GM12873 (cell line): Measurements from ENCODE around the gene CAPN9.

Experiments used
- TF ChIP-seq, protein P1 (sequence below): IDR thresholded peaks from 2 replicates; pipeline ENCODE4 v1.5.1; 2012; ENCODE audit warnings: low read depth, mild to moderate bottlenecking, moderate library complexity, low read length, control low read depth; ENCODE audit not compliant: insufficient read depth; ENCODE audit errors: missing control alignments

CAPN9 gene

GRCh38 chr1:230713138-230713537 lies 34.0 kb upstream of the CAPN9 start:
- TF ChIP-seq, protein P1, sequence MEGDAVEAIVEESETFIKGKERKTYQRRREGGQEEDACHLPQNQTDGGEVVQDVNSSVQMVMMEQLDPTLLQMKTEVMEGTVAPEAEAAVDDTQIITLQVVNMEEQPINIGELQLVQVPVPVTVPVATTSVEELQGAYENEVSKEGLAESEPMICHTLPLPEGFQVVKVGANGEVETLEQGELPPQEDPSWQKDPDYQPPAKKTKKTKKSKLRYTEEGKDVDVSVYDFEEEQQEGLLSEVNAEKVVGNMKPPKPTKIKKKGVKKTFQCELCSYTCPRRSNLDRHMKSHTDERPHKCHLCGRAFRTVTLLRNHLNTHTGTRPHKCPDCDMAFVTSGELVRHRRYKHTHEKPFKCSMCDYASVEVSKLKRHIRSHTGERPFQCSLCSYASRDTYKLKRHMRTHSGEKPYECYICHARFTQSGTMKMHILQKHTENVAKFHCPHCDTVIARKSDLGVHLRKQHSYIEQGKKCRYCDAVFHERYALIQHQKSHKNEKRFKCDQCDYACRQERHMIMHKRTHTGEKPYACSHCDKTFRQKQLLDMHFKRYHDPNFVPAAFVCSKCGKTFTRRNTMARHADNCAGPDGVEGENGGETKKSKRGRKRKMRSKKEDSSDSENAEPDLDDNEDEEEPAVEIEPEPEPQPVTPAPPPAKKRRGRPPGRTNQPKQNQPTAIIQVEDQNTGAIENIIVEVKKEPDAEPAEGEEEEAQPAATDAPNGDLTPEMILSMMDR, result no peak

GRCh38 chr1:230713547-230713914 lies 33.7 kb upstream of the CAPN9 start:
- TF ChIP-seq, protein P1, result no peak

DNA sequence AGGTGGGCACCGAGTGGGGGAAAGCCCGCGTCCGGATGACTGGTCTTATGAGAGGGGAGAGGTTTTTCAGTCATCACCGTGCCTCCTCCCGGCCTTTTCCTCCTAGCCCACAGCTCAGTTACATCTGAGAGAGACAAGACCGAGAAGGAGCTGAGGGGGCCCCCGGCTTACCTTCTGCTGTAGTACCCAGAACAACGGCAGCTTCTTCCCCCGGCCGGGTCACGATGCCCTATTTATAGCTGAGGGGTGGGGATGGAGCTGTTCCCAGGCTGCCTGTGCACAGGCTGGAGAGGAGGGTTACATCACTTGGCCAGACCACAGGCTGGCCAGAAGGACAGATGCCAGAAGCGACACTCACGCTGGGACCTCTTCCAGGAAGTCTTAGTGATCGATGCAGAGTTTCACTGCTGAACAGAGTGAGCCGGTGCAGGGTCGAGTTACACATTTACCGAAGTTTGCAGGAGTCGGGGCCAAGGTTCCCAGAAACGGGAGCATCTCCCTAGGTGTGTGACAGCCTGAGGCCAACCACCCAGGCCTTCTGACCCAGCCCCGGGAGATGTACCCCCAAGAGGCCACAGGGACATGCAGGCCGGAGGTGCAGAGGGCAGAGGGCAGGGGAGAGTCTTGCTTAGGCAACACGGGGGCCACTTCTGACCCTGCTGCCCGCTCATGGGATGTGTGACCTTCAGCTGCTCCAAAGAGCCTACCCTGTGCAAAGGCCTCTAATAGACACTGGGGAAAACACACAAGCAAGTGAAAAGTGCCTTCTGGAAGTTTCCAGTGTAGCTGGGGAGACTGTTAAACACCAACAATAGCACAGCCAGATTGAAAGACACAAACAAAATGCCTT lies 33.0 kb upstream of the CAPN9 start, which contains the start of gene AGT:
Gene AGT (minus strand): TSS at position 208 of the 850 bp plus-strand sequence. CDS start 3,299 bp downstream, outside the sequence.
- TF ChIP-seq, protein P1, result no peak

GRCh38 chr1:230715510-230715909 lies 31.7 kb upstream of the CAPN9 start:
- TF ChIP-seq, protein P1, result no peak

DNA sequence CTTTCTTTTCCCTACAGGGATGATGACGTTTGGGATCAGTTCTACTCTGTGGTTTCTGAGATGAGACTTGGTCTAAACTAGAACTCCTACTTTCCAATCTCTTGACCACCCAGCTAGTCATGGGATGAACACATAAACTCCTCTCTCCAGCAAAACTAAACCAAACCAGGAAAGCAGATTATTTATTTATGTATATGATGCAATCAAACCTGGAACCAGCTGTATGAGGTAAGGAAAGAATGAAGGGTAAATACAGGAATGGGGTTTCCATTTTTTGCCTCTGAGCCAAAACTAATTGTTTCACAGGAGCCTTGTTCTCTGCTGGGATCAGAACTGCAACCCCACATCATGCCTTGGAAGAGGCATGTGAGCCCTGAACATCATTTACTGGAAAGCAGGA lies 29.9 kb upstream of the CAPN9 start:
- TF ChIP-seq, protein P1, result no peak

DNA sequence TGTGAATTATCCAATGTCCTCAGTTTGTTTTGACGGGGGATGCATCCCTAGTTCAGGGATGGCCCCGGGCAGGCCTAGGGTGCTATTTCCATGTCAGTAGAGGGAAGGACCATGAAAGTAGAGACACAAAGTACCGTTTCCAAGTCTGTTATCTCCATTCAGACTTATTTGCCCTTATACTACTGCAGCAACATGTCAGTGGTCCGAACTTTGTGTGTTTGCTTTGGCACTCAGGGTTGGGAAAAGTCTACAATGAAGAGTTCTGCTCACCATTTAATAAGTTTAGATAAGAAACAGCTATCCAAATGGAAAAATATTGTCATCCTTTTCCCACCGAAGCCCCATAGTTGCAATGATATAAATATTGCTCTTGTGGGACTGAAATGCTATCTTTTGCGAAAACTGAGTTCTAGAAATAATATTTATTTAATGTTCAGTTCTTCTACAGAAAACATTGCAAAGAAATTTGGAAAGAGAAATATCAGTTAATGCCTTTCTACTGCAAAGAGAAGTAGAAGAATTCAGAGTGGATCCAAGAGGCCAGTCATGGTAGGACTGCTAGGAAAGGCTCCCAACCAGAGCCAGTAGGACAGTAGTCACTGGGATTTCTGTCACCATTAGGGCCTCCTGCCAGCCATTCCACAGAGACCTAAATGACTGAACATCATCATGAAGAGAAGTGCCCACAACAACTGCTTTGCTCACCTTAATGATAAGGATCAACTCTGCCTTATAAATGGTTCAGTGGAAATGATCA lies 21.8 kb upstream of the CAPN9 start:
- TF ChIP-seq, protein P1, result no peak

DNA sequence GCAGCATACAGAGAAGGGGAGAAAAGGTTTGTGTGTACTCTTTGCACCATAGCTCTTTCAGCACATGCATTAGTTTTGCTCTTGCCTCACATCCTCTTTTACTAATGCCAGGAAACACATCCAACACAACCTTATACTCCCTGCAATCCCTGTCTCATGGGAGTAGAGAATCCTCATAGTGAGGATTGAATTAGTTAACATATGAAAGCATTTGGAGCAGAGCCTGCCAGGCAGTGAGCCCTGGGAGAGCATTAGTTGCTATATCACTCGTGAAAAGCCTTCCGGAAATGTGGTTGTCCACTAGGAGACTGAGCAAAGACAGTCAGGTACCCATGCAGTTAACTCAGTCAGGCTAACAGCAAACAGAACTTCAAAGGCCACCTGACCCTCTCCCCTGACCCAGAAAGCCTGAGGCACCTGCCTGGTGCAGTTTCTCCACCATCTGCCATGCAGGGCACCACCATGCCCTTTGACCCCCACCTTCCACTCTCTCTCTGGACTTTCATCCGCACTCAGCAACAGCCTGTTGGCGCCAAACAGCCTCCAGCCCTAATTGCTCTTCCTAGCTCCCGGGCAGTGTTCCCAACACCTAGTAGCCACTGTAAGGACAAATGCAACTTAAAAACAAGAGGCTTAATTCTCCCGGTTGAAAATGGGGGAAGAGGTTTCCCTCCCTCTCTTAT lies 18.3 kb upstream of the CAPN9 start:
- TF ChIP-seq, protein P1, result no peak
